Bronchial epithelial cell (primary cell): ENCODE data around the gene MAN1A2. TPM values are rescaled to one million over a fixed set of nuclear protein-coding genes. Genes with fewer than 3 reads are reported as not detected.
"Not testable (repeated sequence)": the region's sequence is repeated elsewhere in the genome, so short reads cannot be mapped to it uniquely, and the experiment has no call there.

Source experiments
- DNase-seq: peaks from one replicate; pipeline ENCODE4 v3.0.0-alpha.2; 2010; ENCODE audit warnings: low read depth
- FAIRE-seq: peaks from 2 replicates; lab custom pipeline; 2011; peaks lifted over from hg19 to GRCh38; lab: Jason Lieb, UNC
- H3K27me3 ChIP-seq: 2 replicates; pipeline ENCODE4 v1.5.1; 2011; ENCODE audit warnings: low read length; ENCODE audit not compliant: control insufficient read depth, insufficient read depth
- H3K36me3 ChIP-seq: 2 replicates; pipeline ENCODE4 v1.5.1; 2011; ENCODE audit warnings: low read length; ENCODE audit not compliant: control insufficient read depth, insufficient read depth
- H3K4me3 ChIP-seq: 2 replicates; pipeline ENCODE4 v1.5.1; 2011; ENCODE audit warnings: mild to moderate bottlenecking, low read depth, low read length, control low read depth
- total RNA-seq: library from RNA; depleted of rRNA; stranded (reverse); fragments of >200 nt; gene quantifications from 2 replicates; pipeline ENCODE4 v1.2.1, GENCODE V29; 2014
- TF ChIP-seq, protein P1 (sequence below): IDR thresholded peaks from 2 replicates; pipeline ENCODE4 v1.5.1; 2011; ENCODE audit warnings: mild to moderate bottlenecking, moderate library complexity, low read length, control low read depth, inconsistent platforms; ENCODE audit not compliant: insufficient read depth, severe bottlenecking

MAN1A2 gene
- total RNA-seq, 1 donor from 2014 or later: 49.8 TPM

DNA sequence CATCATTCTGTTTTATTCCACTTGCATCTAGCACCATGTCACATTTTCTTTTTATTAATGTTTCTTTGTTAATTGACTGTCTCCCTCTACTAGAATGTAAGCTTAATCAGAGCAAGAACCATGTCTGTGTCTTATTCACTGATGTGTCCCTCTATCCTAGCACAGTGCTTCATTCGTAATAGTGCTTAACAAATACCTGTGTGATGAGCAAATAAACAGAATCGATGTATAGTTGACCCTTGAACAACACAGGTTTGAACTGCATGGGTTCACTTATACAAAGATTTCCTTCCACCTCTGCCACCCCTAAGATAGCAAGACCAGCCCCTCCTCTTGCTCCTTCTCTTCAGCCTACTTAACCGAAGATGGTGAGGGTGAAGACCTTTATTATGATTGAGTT, 42.9 kb upstream of the MAN1A2 start:
- peaks cover 12% of the 10 kb centered on the region for H3K27me3 ChIP-seq
- TF ChIP-seq, protein P1, sequence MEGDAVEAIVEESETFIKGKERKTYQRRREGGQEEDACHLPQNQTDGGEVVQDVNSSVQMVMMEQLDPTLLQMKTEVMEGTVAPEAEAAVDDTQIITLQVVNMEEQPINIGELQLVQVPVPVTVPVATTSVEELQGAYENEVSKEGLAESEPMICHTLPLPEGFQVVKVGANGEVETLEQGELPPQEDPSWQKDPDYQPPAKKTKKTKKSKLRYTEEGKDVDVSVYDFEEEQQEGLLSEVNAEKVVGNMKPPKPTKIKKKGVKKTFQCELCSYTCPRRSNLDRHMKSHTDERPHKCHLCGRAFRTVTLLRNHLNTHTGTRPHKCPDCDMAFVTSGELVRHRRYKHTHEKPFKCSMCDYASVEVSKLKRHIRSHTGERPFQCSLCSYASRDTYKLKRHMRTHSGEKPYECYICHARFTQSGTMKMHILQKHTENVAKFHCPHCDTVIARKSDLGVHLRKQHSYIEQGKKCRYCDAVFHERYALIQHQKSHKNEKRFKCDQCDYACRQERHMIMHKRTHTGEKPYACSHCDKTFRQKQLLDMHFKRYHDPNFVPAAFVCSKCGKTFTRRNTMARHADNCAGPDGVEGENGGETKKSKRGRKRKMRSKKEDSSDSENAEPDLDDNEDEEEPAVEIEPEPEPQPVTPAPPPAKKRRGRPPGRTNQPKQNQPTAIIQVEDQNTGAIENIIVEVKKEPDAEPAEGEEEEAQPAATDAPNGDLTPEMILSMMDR: no peak
- DNase-seq (no peak), FAIRE-seq (no peak)
- H3K36me3 ChIP-seq: no peaks in the 10 kb centered on the region
- no peak overlapping the region for H3K4me3 ChIP-seq

DNA sequence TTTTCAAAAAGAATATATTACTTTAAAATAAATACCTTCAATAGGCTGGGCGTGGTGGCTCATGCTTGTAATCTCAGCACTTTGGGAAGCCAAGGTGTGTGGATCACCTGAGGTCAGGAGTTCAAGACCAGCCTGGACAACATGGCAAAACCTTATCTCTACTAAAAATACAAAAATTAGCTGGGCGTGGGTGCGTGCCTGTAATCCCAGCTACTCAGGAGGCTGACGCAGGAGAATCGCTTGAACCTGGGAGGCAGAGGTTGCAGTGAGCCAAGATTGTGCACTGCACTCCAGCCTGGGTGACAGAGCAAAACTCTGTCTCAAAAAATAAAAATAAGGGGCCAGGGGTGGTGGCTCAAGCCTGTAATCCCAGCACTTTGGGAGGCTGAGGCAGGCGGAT, 41.2 kb upstream of the MAN1A2 start:
- H3K4me3 ChIP-seq, FAIRE-seq, H3K27me3 ChIP-seq, DNase-seq, H3K36me3 ChIP-seq: not testable (repeated sequence)

DNA sequence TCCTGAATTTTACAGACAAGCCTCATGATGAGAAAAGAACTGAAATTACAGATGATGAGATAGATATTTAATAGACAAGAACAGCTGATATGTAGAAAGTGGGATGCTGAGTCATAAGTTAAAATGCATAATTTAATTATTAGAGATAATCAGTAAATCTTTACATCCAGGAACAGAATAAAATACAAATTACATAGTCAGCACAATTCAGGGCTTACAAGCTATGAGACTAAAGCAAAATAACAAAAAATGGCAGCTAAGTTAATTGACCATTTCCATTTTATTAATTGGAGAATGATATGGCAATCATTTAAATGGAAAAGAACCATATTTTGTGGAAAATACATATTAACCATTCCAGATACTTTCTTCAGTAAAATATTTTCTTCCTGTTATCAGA, 40.2 kb upstream of the MAN1A2 start:
- Histone ChIP-seq H3K27me3 (peaks cover 6% of the 10 kb centered on the region), H3K4me3 (no peak overlapping the region), H3K36me3 (no peaks in the 10 kb centered on the region)
- FAIRE-seq (no peak), DNase-seq (no peak)
- TF ChIP-seq, protein P1: no peak

DNA sequence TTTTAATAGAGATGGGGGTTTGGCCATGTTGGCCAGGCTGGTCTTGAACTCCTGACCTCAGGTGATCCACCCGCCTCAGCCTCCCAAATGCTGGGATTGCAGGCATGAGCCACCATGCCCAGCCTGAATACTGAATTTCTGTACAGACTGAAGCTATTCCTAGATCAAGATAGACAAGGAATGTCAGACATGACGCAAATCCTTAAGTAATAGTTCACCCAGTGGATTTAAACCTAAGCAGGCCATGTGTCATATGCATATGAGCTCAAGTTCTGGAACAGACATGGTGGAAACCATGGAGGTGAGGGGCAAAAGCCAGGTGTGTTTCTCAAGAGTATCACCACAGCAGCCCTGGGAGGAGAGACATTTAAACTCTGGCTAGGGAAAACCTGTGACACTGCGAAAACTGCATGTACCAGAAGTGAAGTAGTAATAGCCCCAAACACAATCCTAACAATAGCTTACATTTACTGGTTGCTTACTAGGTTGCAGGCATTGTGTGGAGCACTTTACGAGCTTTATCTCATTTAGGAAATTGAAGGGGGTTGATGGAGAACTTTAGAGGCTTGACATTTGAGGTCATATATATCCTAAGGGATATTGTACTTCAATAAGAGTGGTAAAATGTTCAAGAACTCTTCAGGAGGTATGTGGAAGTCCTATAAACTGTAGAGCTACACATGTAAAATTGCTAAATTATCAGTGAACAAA, 31.7 kb upstream of the MAN1A2 start:
- no peak for FAIRE-seq
- no peaks in the 10 kb centered on the region for H3K36me3 ChIP-seq
- H3K4me3 ChIP-seq: no peak overlapping the region
- DNase-seq: no peak
- TF ChIP-seq, protein P1: no peak
- no peaks in the 10 kb centered on the region for H3K27me3 ChIP-seq

DNA sequence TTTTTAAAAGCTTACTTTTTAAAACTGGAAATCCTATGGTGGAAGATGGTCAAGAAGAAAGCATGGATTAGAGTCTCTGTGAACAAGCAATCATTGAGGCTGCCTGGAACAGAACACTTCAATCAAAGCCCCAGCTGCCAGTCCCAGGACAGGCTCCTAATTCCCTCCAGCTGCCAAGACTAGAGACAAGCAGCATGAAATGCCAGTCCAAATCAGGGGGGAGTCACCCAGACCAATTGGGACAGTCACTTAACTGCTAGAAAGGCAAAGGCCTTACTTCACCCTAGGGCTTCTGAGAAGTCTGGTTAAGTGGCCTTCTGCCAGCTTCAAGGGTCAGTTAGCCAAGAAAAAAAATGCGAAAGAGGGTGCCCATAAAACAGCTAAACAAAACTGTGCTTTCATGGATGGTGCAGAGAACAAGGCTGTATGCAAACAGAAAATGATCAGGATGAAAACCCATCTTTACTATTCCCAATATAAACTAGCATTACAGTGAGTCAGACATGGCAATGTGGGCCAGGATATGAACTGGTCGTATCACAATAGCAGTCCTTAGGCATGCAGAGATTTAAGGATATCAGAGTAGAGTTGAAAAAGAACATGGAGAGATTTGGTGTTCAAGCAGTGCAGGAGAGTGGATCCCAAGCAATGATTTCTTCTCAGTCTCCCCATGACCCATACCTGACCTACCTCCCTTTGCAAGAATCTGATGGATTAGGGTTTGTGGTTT, 31.0 kb upstream of the MAN1A2 start:
- H3K36me3 ChIP-seq: no peaks in the 10 kb centered on the region
- DNase-seq (no peak), FAIRE-seq (no peak)
- TF ChIP-seq, protein P1: no peak
- no peaks in the 10 kb centered on the region for H3K27me3 ChIP-seq
- no peak overlapping the region for H3K4me3 ChIP-seq

DNA sequence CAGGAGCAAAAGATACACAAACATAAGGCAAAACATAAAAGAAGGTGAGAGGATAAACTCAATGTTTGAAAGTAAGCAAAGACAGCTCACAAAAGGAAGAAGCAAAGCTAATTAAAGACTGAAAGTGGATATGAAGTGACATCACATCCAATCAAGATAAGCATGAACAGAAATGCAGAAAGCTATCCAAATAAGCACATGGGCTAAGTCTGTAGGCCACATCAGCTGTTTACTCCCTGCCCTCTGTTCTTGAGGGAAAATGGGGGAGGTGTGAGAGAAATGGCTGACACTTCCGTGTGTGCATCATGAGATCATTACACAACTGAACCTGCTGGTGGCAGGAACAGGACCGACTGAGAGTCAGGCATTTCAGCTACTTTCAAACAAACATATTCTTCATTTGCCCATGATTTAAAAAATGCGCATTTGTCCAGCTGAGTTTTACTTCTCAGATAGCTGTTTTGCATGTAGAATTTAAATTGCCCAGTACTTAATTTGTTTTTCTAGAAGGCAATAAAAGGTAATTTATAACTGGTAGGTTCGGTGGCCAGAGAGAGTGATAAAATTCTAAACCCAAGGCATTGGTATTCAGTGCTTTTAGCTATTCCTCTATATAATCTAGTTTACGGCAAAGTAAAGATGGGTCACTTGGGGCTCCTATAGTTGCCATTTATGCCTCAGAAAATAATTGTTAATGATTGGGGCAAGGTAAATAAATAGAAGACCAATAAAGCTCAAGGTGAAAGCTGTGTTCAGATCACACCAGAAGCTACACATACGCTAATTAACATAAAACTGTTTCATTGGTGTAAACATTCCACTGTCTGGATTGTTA, 27.2 kb upstream of the MAN1A2 start:
- DNase-seq: peak; percentile 85
- H3K27me3 ChIP-seq: no peaks in the 10 kb centered on the region
- peak; percentile 90 for FAIRE-seq
- TF ChIP-seq, protein P1: no peak
- H3K4me3 ChIP-seq: no peak overlapping the region
- no peaks in the 10 kb centered on the region for H3K36me3 ChIP-seq
